PFSK-1 (cell line): Measurements from ENCODE around the gene GSE1.
A peak's percentile ranks its signal among the peaks of the same experiment; 100 is the strongest.

ENCODE experiments used
- FOXP2 ChIP-seq: optimal IDR thresholded peaks from 2 replicates; pipeline ENCODE3; 2011; ENCODE audit warnings: borderline replicate concordance, control low read depth, inconsistent platforms; ENCODE audit not compliant: insufficient read depth; ENCODE audit errors: extremely low read length, extremely low read depth
- POLR2AphosphoS5 ChIP-seq: IDR thresholded peaks from 2 replicates; pipeline ENCODE4 v1.6.1; 2012; ENCODE audit warnings: low read depth, mild to moderate bottlenecking, control low read depth, low read length, moderate library complexity
- REST ChIP-seq, 2 experiments: IDR thresholded peaks; 2 replicates each; pipeline versions ENCODE4 v1.6.1 to v1.8.0; 2011 to 2012; ENCODE audit warnings: low read depth in 2 of 2, low read length in 2 of 2, control low read depth in 1 of 2, inconsistent platforms in 1 of 2, mild to moderate bottlenecking in 1 of 2, moderate library complexity in 1 of 2; ENCODE audit not compliant: insufficient read depth in 1 of 2
- SIN3A ChIP-seq: IDR thresholded peaks from 2 replicates; pipeline ENCODE4 v1.6.1; 2012; ENCODE audit warnings: mild to moderate bottlenecking, low read length, moderate library complexity, borderline replicate concordance; ENCODE audit not compliant: insufficient read depth
- TAF1 ChIP-seq: IDR thresholded peaks from 2 replicates; pipeline ENCODE4 v1.6.1; 2012; ENCODE audit warnings: low read length, control low read depth, borderline replicate concordance; ENCODE audit not compliant: insufficient read depth

GSE1 gene

DNA sequence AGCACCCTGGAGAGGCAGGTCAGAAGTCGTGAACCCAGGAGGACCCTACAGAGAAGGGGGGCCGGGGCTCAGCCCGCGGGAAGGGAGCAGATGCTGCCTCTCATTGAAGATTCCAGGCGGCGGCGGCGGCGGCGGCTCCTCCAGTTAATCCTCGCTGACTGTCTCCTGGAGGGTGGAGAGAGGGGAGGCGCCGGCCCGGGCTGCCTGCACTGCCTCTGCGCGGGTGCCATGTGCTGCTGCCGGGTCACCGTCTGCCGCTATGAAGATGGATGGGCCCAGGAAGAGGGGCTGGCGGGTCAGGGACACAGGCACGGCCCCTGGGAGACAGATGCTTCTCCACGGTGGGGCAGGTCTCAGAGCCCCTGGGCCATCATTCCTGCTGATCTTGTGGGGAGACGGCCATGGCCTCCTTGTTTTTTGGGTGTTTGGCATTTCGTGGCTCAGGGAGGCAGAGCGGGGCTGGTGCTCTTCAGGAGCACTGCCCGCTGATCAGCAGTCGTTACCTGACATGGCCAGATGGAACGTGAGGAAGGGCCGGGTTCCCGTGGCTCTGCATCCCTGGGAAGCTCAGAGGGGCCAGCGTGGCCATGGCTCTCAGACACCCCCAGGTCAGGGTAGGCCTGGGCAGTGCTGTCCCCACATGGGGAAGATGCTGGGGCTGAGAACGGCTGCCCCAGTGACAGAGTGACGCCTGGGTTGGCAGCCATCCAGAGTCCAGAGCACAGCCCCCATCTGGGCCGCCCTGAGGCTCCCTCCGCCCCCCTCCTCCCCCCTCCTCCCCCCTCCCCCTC, 39.5 kb downstream of the GSE1 start:
- TF ChIP-seq SIN3A (no peak), REST (IDR thresholded peaks at IDR 0.05; ENCODE audit: insufficient read depth in 1 of 2, low read depth in 2 of 2, low read length in 2 of 2) (no peak), POLR2AphosphoS5 (no peak), TAF1 (no peak)

DNA sequence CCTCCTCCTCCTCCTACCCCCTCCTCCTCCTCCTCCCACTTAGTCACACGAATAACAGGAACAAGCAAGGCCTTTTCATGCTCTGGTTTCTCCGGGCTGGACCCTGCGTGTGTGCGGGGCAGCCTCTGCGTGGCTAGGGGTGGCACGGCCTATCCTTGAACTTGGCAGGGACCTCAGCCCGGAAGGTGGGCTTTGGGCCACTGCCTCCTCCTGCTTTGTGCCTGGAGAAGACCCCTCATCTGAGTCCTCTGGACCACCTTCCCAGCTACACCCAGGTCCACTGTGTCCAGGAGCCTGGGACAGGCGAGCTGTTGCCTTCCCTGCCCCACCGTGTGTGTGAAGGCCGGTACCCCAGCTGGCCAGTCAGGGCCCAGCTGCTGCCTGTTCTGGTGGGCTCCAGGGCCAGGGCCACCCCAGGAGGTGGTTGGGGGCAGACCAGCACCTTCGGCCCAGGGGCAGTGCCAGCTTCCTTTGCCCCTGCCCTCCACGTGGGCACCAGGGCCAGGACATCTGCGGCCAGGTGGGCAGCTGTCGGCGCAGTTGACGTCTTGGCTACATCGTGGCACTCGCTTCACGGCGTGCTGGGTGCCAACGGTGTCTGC, 40.3 kb downstream of the GSE1 start:
- TF ChIP-seq SIN3A (no peak), POLR2AphosphoS5 (no peak), FOXP2 (no peak), REST (IDR thresholded peaks at IDR 0.05; ENCODE audit: insufficient read depth in 1 of 2, low read depth in 2 of 2, low read length in 2 of 2) (no peak), TAF1 (no peak)

DNA sequence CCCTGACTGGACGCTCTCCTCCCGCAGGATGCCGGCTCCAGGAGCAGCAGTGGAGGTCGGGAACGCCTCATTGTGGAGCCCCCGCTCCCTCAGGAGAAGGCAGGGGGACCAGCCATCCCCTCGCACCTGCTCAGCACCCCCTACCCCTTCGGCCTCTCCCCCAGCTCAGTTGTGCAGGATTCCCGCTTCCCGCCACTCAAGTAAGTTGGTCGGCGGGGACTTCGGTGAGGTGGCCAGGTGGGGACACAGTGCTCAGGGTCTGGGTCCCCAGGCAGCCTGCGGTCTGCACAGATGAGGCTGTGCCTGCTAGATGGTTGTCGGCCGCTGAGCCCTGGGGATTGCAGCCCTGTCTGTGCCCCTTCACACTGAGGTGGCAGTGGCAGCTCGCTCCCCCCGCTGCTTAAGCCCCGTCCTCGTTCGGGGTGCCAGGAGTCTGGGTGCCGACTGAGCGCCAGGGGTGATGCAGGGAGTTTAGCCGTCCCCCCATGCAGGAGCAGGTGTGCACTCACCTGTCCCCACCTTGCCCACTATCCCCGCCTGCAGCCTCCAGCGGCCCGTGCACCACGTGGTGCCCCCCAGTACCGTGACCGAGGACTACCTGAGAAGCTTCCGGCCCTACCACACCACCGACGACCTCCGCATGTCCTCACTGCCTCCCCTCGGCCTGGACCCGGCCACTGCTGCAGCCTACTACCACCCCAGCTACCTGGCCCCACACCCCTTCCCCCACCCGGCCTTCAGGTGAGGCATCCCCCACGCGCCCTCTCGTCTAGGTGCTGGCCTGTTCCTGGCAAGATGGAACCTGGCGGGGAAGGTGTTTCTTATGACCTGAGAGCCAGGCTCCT, 41.4 kb downstream of the GSE1 start:
- TF ChIP-seq SIN3A (no peak), REST (IDR thresholded peaks at IDR 0.05; ENCODE audit: insufficient read depth in 1 of 2, low read depth in 2 of 2, low read length in 2 of 2) (no peak), TAF1 (no peak), FOXP2 (no peak), POLR2AphosphoS5 (0 out of 2 replicates have a peak, but pooled peaks have one; percentile 16)

DNA sequence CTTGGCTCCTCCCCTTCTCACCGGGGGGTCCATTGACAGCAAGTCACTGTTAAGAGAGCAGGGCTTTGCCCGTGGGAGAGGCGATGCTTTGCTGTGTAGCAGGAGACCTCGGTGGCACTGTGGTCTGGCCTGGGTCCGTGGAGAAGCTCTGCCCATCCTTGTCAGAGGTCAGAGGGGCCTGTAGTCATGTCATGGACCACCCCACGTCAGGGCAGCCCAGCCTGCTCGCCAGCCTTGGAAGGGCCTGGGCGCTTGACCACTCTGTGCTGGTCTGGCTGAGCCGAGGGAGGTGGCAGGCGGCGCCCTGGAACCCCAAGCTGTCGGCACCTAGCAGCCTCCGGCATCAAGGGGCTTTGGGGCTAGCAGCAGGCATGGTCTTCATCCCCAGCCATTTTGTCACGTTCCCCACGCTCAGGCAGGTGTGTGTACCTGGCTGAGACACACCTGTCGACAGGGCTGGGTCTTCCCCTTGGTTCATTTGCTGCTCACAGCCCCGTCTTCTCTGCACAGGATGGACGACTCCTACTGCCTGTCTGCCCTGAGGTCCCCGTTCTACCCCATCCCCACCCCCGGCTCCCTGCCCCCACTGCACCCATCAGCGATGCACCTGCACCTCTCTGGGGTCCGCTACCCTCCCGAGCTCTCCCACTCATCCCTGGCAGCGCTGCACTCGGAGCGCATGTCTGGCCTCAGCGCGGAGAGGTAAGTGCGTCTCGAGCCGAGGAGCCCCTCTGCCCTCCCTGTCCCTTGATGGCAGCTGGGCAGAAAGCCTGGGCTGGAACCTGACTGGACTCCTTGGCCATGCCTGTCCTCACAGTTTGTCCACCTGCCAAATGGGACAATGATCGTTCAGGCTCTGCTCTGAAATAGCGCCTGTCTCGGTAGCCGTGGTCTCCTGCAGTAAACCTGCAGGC, 42.4 kb downstream of the GSE1 start:
- no peak for TF ChIP-seq TAF1
- no peak for TF ChIP-seq FOXP2
- TF ChIP-seq SIN3A, result no peak
